H1 (cell line): ENCODE results near the gene ZDHHC16. TPM values are rescaled to one million over a fixed set of nuclear protein-coding genes. Genes with fewer than 3 reads are reported as not detected.

ENCODE experiments used
- CTCF ChIA-PET: fragments of 300-600 bp; sonication (Branson Sonifier 250); formaldehyde crosslinking; loops from one replicate; lab custom pipeline; 2021; ENCODE audit not compliant: partially characterized antibody; lab: Charles Lee
- POLR2A ChIA-PET: fragments of 300-600 bp; sonication (Branson Sonifier 250); formaldehyde crosslinking; loops from one replicate; lab custom pipeline; 2021; ENCODE audit warnings: inconsistent platforms; ENCODE audit not compliant: partially characterized antibody; lab: Charles Lee
- DNase-seq, 2 experiments: peaks; one replicate each; pipeline versions ENCODE4 v3.0.0 to v3.0.0-alpha.2; 2010 to 2022; ENCODE audit warnings: low spot score in 2 of 2, low read depth in 1 of 2, mixed read lengths in 1 of 2
- FAIRE-seq: peaks from 2 replicates; lab custom pipeline; 2011; peaks lifted over from hg19 to GRCh38; lab: Jason Lieb, UNC
- H2AFZ ChIP-seq: 2 replicates; pipeline ENCODE4 v1.8.1; 2012; ENCODE audit warnings: low read length, inconsistent platforms
- H2AK5ac ChIP-seq: 2 replicates; pipeline ENCODE4 v1.6.1; 2013; ENCODE audit warnings: low read depth, low read length
- H2BK120ac ChIP-seq: replicated peaks from 2 replicates; pipeline ENCODE3; 2013; ENCODE audit warnings: low read depth, low read length, inconsistent platforms
- H2BK12ac ChIP-seq: 2 replicates; pipeline ENCODE4 v1.6.1; 2013; ENCODE audit warnings: low read depth, low read length
- H2BK15ac ChIP-seq: 2 replicates; pipeline ENCODE4 v1.6.1; 2013; ENCODE audit warnings: low read length
- H2BK20ac ChIP-seq: 2 replicates; pipeline ENCODE4 v1.6.1; 2013; ENCODE audit warnings: low read length
- H2BK5ac ChIP-seq: 2 replicates; pipeline ENCODE4 v1.6.1; 2013; ENCODE audit warnings: low read depth, low read length
- H3K14ac ChIP-seq: 2 replicates; pipeline ENCODE4 v1.6.1; 2013; ENCODE audit warnings: inconsistent platforms; ENCODE audit not compliant: insufficient read length
- H3K18ac ChIP-seq: 2 replicates; pipeline ENCODE4 v1.6.1; 2013; ENCODE audit warnings: low read length; ENCODE audit errors: extremely low read depth
- H3K23ac ChIP-seq: 2 replicates; pipeline ENCODE4 v1.6.1; 2013; ENCODE audit warnings: inconsistent platforms; ENCODE audit not compliant: insufficient read length
- H3K23me2 ChIP-seq: 2 replicates; pipeline ENCODE4 v1.6.1; 2013; ENCODE audit warnings: low read depth, low read length
- H3K27ac ChIP-seq: 2 replicates; pipeline ENCODE4 v1.6.1; 2011; ENCODE audit warnings: low read depth, low read length, inconsistent platforms
- H3K27me3 ChIP-seq, 4 experiments: replicated peaks in 1 of 4; 1 replicate in 1 of 4; 2 replicates in 3 of 4; pipeline versions ENCODE4 v1.6.1 to v1.8.1; 2011 to 2013; ENCODE audit warnings: low read length in 3 of 4, mild to moderate bottlenecking in 3 of 4, inconsistent platforms in 2 of 4, mixed read lengths in 2 of 4, moderate library complexity in 1 of 4; ENCODE audit not compliant: control insufficient read depth in 3 of 4, insufficient read depth in 3 of 4; ENCODE audit errors: extremely low read depth in 1 of 4
- H3K36me3 ChIP-seq, 4 experiments: 2 replicates each; pipeline versions ENCODE4 v1.6.1 to v1.8.1; 2011 to 2013; ENCODE audit warnings: mild to moderate bottlenecking in 4 of 4, low read length in 3 of 4, moderate library complexity in 2 of 4, control low read depth in 1 of 4, inconsistent platforms in 1 of 4; ENCODE audit not compliant: insufficient read depth in 4 of 4, control insufficient read depth in 2 of 4
- H3K4ac ChIP-seq: replicated peaks from 2 replicates; pipeline ENCODE3; 2013; ENCODE audit warnings: low read length, low read depth, mixed read lengths, inconsistent platforms; ENCODE audit not compliant: insufficient read length
- H3K4me1 ChIP-seq, 4 experiments: replicated peaks in 1 of 4; 1 replicate in 1 of 4; 2 replicates in 3 of 4; pipeline versions ENCODE4 v1.6.1 to v1.8.1; 2011 to 2013; ENCODE audit warnings: low read length in 3 of 4, inconsistent platforms in 2 of 4, mixed read lengths in 1 of 4; ENCODE audit not compliant: insufficient read depth in 4 of 4, control insufficient read depth in 3 of 4
- H3K4me2 ChIP-seq, 2 experiments: 2 replicates each; pipeline versions ENCODE4 v1.6.1 to v1.8.1; 2011 to 2013; ENCODE audit warnings: low read depth in 2 of 2, low read length in 2 of 2, control low read depth in 1 of 2, inconsistent platforms in 1 of 2, mild to moderate bottlenecking in 1 of 2; ENCODE audit not compliant: insufficient read depth in 1 of 2
- H3K4me3 ChIP-seq, 4 experiments: fragments of 200-600, 300-600 bp in 1 of 4; sonication (generic), shearing (Covaris generic), sonication (Bioruptor Twin) in 1 of 4; 2 replicates each; pipeline versions ENCODE4 v1.5.1 to v1.8.1; 2011 to 2016; ENCODE audit warnings: low read length in 4 of 4, low read depth in 3 of 4, control low read depth in 2 of 4, inconsistent platforms in 2 of 4, mild to moderate bottlenecking in 2 of 4, mixed read lengths in 1 of 4, moderate library complexity in 1 of 4; ENCODE audit not compliant: insufficient read depth in 2 of 4; ENCODE audit errors: extremely low read depth in 1 of 4
- H3K56ac ChIP-seq: replicated peaks from 2 replicates; pipeline ENCODE3; 2013; ENCODE audit warnings: low read depth, mild to moderate bottlenecking, mixed read lengths, low read length, inconsistent platforms; ENCODE audit not compliant: insufficient read length
- H3K79me1 ChIP-seq: 2 replicates; pipeline ENCODE4 v1.6.1; 2013; ENCODE audit warnings: low read depth, low read length, control low read depth
- H3K79me2 ChIP-seq, 2 experiments: 2 replicates each; pipeline versions ENCODE4 v1.6.1 to v1.8.1; 2012 to 2013; ENCODE audit warnings: low read length in 2 of 2, mild to moderate bottlenecking in 2 of 2, inconsistent platforms in 1 of 2; ENCODE audit not compliant: insufficient read depth in 2 of 2, control insufficient read depth in 1 of 2
- H3K9ac ChIP-seq, 4 experiments: replicated peaks in 1 of 4; 1 replicate in 1 of 4; 2 replicates in 3 of 4; pipeline versions ENCODE4 v1.6.1 to v1.8.1; 2011 to 2013; ENCODE audit warnings: low read depth in 3 of 4, low read length in 3 of 4, control low read depth in 2 of 4, mild to moderate bottlenecking in 2 of 4, moderate library complexity in 2 of 4, inconsistent platforms in 1 of 4; ENCODE audit errors: extremely low read depth in 1 of 4
- H3K9me3 ChIP-seq, 2 experiments: 2 replicates each; pipeline versions ENCODE4 v1.6.1 to v1.8.1; 2012 to 2013; ENCODE audit warnings: mild to moderate bottlenecking in 2 of 2, moderate library complexity in 2 of 2, control low read depth in 1 of 2, inconsistent platforms in 1 of 2, low read depth in 1 of 2, low read length in 1 of 2, mixed read lengths in 1 of 2; ENCODE audit not compliant: insufficient read depth in 2 of 2
- H4K20me1 ChIP-seq, 2 experiments: replicated peaks in 1 of 2; 2 replicates each; pipeline versions ENCODE3 to v1.8.1; 2011 to 2013; ENCODE audit warnings: inconsistent platforms in 2 of 2, low read length in 2 of 2, mild to moderate bottlenecking in 1 of 2; ENCODE audit not compliant: insufficient read depth in 2 of 2, control insufficient read depth in 1 of 2
- H4K5ac ChIP-seq: 2 replicates; pipeline ENCODE4 v1.6.1; 2013; ENCODE audit warnings: low read length, low read depth, mixed read lengths, inconsistent platforms; ENCODE audit not compliant: insufficient read length
- H4K8ac ChIP-seq: 2 replicates; pipeline ENCODE4 v1.8.0; 2013; ENCODE audit warnings: mild to moderate bottlenecking, moderate library complexity, low read length, inconsistent platforms; ENCODE audit not compliant: insufficient read depth; ENCODE audit errors: extremely low read depth
- H4K91ac ChIP-seq: replicated peaks from 2 replicates; pipeline ENCODE3; 2013; ENCODE audit warnings: low read length, mixed read lengths, inconsistent platforms; ENCODE audit not compliant: insufficient read length
- FOSL1 ChIP-seq: IDR thresholded peaks from 2 replicates; pipeline ENCODE4 v1.6.1; 2011; ENCODE audit warnings: mild to moderate bottlenecking, low read depth, low read length, moderate library complexity; ENCODE audit not compliant: insufficient read depth
- SIX5 ChIP-seq: IDR thresholded peaks from 2 replicates; pipeline ENCODE4 v1.6.1; 2011; ENCODE audit warnings: mild to moderate bottlenecking, low read depth, low read length
- USF2 ChIP-seq: IDR thresholded peaks from 2 replicates; pipeline ENCODE4 v1.6.1; 2011; ENCODE audit warnings: low read length, improper control_type of control experiment
- WGBS, 2 experiments: shearing (Covaris generic) in 1 of 2; methylation state at CpG; one replicate each; pipeline versions ENCODE4 v1.1.6 to v1.1.7; 2013 to 2015; ENCODE audit warnings: low lambda C conversion rate in 2 of 2, mixed read lengths in 2 of 2, inconsistent platforms in 1 of 2, low coverage in 1 of 2, missing lambda C conversion rate in 1 of 2; ENCODE audit not compliant: insufficient replicate concordance in 2 of 2, insufficient coverage in 1 of 2, insufficient read length in 1 of 2; ENCODE audit errors: extremely low coverage in 1 of 2, missing lambda C conversion rate in 1 of 2; 5-methylcytosine and 5-hydroxymethylcytosine counted together
- polyA plus RNA-seq, 7 experiments: library from polyadenylated mRNA; depleted of rRNA in 3 of 7; stranded (reverse) in 5 of 7; unstranded in 2 of 7; fragments of >200 nt in 5 of 7; fragments of 200-250 nt in 2 of 7; gene quantifications; 1 replicate in 5 of 7; 2 replicates in 1 of 7; 4 replicates in 1 of 7; pipeline versions ENCODE4 v1.2.1 to v1.2.3, GENCODE V29; 2011 to 2013; ENCODE audit warnings: missing spikeins in 2 of 7, mixed read lengths in 2 of 7
- total RNA-seq: library from RNA; stranded (reverse); fragmentation: NEBNext Ultra II Directional; extraction: Animal tissue kit (Norgen Biotek cat#: 25700); gene quantifications from 2 replicates; pipeline ENCODE4 v1.2.1, GENCODE V29; 2021

The ZDHHC16 gene
- total and polyA plus RNA-seq, 2 of the 8 experiments (the other 6 are each of a cell fraction or from before 2014, with no cell fraction given), result 45.9 to 108 TPM

GRCh38 chr10:97483506-97483905 is 37.5 kb downstream of the ZDHHC16 start:
- Histone ChIP-seq H3K4me1 (peaks cover 8 to 16% (median 11%) of the 10 kb centered on the region in 4 experiments; a peak in 6 of 7 replicates), H3K56ac (no peak overlapping the region), H3K4me3 (no peak overlapping the region), H4K5ac (no peak overlapping the region), H2BK20ac (no peak overlapping the region), H3K36me3 (peaks cover 0 to 19% (median 3%) of the 10 kb centered on the region in 4 experiments; a peak in 4 of 8 replicates), H3K18ac (no peak overlapping the region), H2BK12ac (no peak overlapping the region), H3K27me3 (no peaks in the 10 kb centered on the region), H4K20me1 (peaks cover 0 to 3% of the 10 kb centered on the region in 2 experiments), H3K14ac (no peak overlapping the region), H3K23ac (no peak overlapping the region), H2AFZ (no peak overlapping the region), H2AK5ac (no peak overlapping the region), H3K4me2 (no peak overlapping the region), H3K27ac (no peak overlapping the region), H3K9me3 (no peaks in the 10 kb centered on the region), H2BK15ac (no peak overlapping the region), H3K79me2 (peaks cover 0 to 52% of the 10 kb centered on the region in 2 experiments; a peak in 2 of 4 replicates), H4K8ac (0 out of 2 replicates have a peak overlapping the region, but pooled peaks have one; percentile 11), H2BK5ac (no peak overlapping the region), H4K91ac (no peak overlapping the region), H2BK120ac (no peak overlapping the region), H3K9ac (no peak overlapping the region; a peak in 2 of 7 replicates), H3K23me2 (no peaks in the 10 kb centered on the region), H3K79me1 (peaks cover 9% of the 10 kb centered on the region), H3K4ac (no peak overlapping the region)
- ChIA-PET POLR2A (interaction anchor here (0.8 to 2.0 kb wide), 3 partner anchors 9 to 16 kb away, joined by 3 to 5 read pairs (median 4); no protein-coding TSS in a partner anchor), CTCF (interaction anchor here (2.1 to 4.5 kb wide), 2 partner anchors 51 to 88 kb away, joined by 6 to 18 read pairs; no protein-coding TSS in a partner anchor)
- 79% methylated on average over 3 of the region's 3 CpGs; no CpG with 5 or more reads in 1 of the 2 experiments for WGBS, 2 experiments
- FAIRE-seq (no peak), DNase-seq (no peak)
- no peak for TF ChIP-seq SIX5
- no peak for TF ChIP-seq FOSL1
- no peak for TF ChIP-seq USF2
